Cardiac muscle cell (in vitro differentiated cells and primary cell): Measurements from ENCODE around the gene CASP10. TPM values are rescaled to one million over a fixed set of nuclear protein-coding genes. Genes with fewer than 3 reads are reported as not detected.

ENCODE experiments used
- DNase-seq, 2 donors: peaks; one replicate each; pipeline versions ENCODE4 v3.0.0 to v3.0.0-alpha.2; 2010 to 2017; ENCODE audit warnings: low read depth in 1 of 2, low spot score in 1 of 2
- H3K27ac ChIP-seq: fragments of 200-600 bp; sonication (generic); 2 replicates; pipeline ENCODE4 v1.5.1; 2016
- H3K27me3 ChIP-seq: fragments of 200-600 bp; sonication (generic); 2 replicates; pipeline ENCODE4 v1.6.0; 2016; ENCODE audit warnings: control low read depth
- H3K36me3 ChIP-seq: fragments of 200-600 bp; sonication (generic); 2 replicates; pipeline ENCODE4 v1.5.1; 2016; ENCODE audit warnings: control low read depth
- H3K4me1 ChIP-seq: fragments of 200-600 bp; sonication (generic); 2 replicates; pipeline ENCODE4 v1.8.1; 2017; ENCODE audit warnings: low read depth, mild to moderate bottlenecking, mixed run types
- H3K4me3 ChIP-seq: fragments of 200-600 bp; sonication (generic); 2 replicates; pipeline ENCODE4 v1.5.1; 2016; ENCODE audit warnings: mild to moderate bottlenecking
- H3K9me3 ChIP-seq: fragments of 200-600 bp; sonication (generic); 2 replicates; pipeline ENCODE4 v1.5.1; 2017; ENCODE audit warnings: low read depth, mild to moderate bottlenecking, control low read depth
- CTCF ChIP-seq: IDR thresholded peaks from 2 replicates; pipeline ENCODE4 v1.5.1; 2012; ENCODE audit warnings: low read depth, mild to moderate bottlenecking, low read length
- polyA plus RNA-seq: library from polyadenylated mRNA; unstranded; fragments of >200 nt; fragmentation: Nextera tagmentation; extraction: Ambion mirVana; gene quantifications from 2 replicates; pipeline ENCODE4 v1.2.1, GENCODE V29; 2016
- total RNA-seq: library from RNA; depleted of rRNA; stranded (reverse); fragments of >200 nt; gene quantifications from 2 replicates; pipeline ENCODE4 v1.2.3, GENCODE V29; 2016

Gene CASP10
- total and polyA plus RNA-seq, 2 experiments from 2014 or later = 0.45 to 0.86 TPM

GRCh38 chr2:201275069-201275468 is 92.1 kb downstream of the CASP10 start:
- TF ChIP-seq CTCF = no peak
- no peaks in the 10 kb centered on the region for H3K36me3 ChIP-seq
- no peaks in the 10 kb centered on the region for H3K9me3 ChIP-seq
- H3K27ac ChIP-seq = no peak overlapping the region
- no peak overlapping the region for H3K4me3 ChIP-seq
- H3K27me3 ChIP-seq = no peaks in the 10 kb centered on the region
- no peaks in the 10 kb centered on the region for H3K4me1 ChIP-seq
- no peak for DNase-seq

- no peak for TF ChIP-seq CTCF
- Histone ChIP-seq H3K4me3 (no peak overlapping the region), H3K27me3 (no peaks in the 10 kb centered on the region), H3K36me3 (no peaks in the 10 kb centered on the region), H3K27ac (no peak overlapping the region), H3K4me1 (no peaks in the 10 kb centered on the region), H3K9me3 (no peaks in the 10 kb centered on the region)
- DNase-seq = no peak
Measured at GRCh38 chr2:201275990-201276389, 93.0 kb downstream of the CASP10 start.

- H3K36me3 ChIP-seq = no peaks in the 10 kb centered on the region
- no peaks in the 10 kb centered on the region for H3K9me3 ChIP-seq
- no peak for TF ChIP-seq CTCF
- H3K4me1 ChIP-seq = no peaks in the 10 kb centered on the region
- no peak overlapping the region for H3K4me3 ChIP-seq
- no peaks in the 10 kb centered on the region for H3K27me3 ChIP-seq
- no peak overlapping the region for H3K27ac ChIP-seq
- no peak for DNase-seq
Measured at GRCh38 chr2:201276511-201276910, 93.6 kb downstream of the CASP10 start.

Other genes starting within 250 kb of the CASP10 start
- gene ORC2, start 219.5 kb upstream of the CASP10 start, total RNA-seq = 8.5 and 14.9 TPM in 2 replicates
- 7.9 and 8.8 TPM in 2 replicates for gene ORC2, start 219.5 kb upstream of the CASP10 start, polyA plus RNA-seq
- gene HYCC2, start 111.5 kb upstream of the CASP10 start, total RNA-seq = 3.1 and 7.0 TPM in 2 replicates
- gene HYCC2, start 111.5 kb upstream of the CASP10 start, polyA plus RNA-seq = 6.1 and 9.2 TPM in 2 replicates
- gene NDUFB3, start 111.1 kb upstream of the CASP10 start, total RNA-seq = 111 and 157 TPM in 2 replicates
- gene NDUFB3, start 111.1 kb upstream of the CASP10 start, polyA plus RNA-seq = 333 and 441 TPM in 2 replicates
- gene CFLAR, start 67.0 kb upstream of the CASP10 start, total RNA-seq = 5.0 and 13.5 TPM in 2 replicates
- 5.1 and 14.2 TPM in 2 replicates for gene CFLAR, start 67.0 kb upstream of the CASP10 start, polyA plus RNA-seq
- 0.18 and 0.81 TPM in 2 replicates for gene CASP8, start 77.4 kb downstream of the CASP10 start, total RNA-seq
- 0.13 and 0.97 TPM in 2 replicates for gene CASP8, start 77.4 kb downstream of the CASP10 start, polyA plus RNA-seq
- 0.53 and 0.69 TPM in 2 replicates for gene FLACC1, start 174.2 kb downstream of the CASP10 start, total RNA-seq
- gene FLACC1, start 174.2 kb downstream of the CASP10 start, polyA plus RNA-seq = 1.5 and 1.7 TPM in 2 replicates